GM18499 (cell line): ENCODE results near the gene RFX1.
"Not testable (repeated sequence)": the region's sequence is repeated elsewhere in the genome, so short reads cannot be mapped to it uniquely, and the experiment has no call there.

Experiments
- ATAC-seq: cut with Tn5 transposase; IDR thresholded peaks from one replicate; pipeline ENCODE4 v1.9.1; 2021; ENCODE audit warnings: moderate number of reproducible peaks; ENCODE audit not compliant: insufficient read depth, unreplicated experiment

RFX1 gene

DNA sequence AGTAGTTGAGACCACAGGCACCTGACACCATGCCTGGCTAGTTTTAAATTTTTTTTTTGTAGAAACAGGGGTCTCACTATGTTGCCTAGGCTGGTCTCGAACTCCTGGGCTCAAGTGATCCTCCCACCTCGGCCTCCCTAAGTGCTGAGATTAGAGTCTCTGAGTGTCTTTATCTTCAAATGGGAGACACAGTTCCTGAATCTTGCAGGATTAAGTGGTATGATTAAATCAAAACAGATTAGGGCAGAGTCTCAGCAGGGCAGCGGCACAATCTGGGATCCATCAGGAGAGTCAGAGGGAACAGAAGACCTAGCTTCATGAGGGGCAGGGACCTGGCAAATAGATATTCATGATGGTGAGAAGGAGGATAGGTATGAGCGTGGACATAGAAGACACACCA is 22.8 kb upstream of the RFX1 start:
- no peak for ATAC-seq

DNA sequence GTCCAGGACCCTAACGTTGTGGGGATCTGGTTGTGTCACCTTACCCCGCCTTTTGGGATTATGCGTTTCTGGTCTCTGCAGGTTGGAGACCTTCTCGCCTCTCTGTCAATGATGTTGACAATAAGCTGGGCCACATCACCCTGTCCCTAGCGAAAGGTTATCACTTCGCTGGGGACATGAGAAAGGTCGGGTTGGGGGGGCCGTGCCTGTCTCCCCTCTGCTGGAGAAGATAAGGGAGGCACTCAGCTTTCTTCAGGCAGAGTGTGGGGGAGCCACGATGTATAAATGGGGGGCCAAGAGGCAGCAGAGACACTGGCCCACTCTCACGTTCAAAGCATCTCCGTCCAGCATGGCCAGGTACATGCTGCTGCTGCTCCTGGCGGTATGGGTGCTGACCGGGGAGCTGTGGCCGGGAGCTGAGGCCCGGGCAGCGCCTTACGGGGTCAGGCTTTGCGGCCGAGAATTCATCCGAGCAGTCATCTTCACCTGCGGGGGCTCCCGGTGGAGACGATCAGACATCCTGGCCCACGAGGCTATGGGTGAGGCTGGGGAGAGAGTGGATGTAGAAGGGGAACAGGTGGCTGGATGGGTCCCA is 21.8 kb upstream of the RFX1 start, which contains the start of gene RLN3:
TSS of gene RLN3 (plus strand) at position 293 of the 595 bp plus-strand sequence. CDS start at position 350, 57 bp downstream.
- no peak for ATAC-seq

DNA sequence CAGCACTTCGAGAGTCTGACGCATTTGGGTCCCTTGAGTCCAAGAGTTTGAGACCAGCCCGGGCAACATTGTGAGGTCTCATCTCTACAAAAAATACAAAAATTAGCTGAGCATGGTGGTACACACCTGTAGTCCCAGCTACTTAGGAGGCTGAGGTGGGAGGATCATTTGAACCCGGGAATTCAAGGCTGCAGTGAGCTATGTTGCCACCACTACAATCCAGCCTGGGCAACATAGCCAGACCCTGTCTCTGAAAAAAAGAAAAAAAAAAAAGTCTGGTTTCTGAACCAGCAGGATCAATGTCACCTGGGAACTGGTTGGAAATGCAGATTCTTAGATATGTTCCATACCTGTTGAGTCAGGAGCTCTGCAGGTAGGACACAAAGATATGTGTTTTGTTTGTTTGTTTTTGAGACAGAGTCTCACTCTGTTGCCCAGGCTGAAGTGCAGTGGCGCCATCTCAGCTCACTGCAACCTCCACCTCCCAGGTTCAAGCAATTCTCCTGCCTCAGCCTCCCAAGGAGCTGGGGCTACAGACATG is 20.6 kb upstream of the RFX1 start:
- ATAC-seq, result not testable (repeated sequence)

DNA sequence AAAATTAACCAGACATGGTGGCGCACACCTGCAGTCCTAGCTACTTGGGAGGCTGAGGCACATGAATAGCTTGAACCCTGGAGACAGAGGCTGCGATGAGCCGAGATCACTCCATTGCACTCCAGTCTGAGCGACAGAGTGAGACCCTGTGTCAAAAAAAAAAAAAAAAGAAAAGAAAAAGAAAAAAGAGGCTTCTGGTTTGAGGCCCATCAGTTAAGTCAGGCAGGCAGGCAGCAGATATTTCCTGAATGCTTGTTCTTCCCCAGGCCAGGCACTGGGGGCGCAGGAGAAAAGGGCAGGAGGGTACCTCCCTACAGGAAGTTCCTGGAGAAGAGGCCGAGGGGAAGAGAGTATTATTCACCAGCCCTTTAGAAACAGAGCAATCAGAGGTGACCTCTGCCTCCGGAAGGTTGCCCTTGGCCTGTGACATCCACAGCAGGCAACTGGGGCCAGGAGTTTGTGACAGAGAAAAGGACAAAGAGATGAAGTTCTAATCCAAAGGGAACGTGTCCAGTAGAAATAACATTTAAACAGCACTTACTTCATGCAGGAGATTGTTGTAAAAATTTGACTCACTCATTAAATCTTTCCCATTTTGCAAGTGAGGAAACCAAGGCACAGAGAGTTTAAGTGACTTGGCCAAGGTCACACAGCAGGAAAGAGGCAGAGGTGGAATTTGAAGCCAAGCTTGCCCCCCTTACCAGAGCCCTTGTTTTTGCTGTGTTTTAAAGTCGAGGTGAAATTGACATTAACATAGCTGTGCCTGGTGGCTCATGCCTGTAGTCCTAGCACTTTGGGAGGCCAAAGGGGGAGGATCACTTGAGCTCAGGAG is 17.5 kb upstream of the RFX1 start:
- no peak for ATAC-seq

DNA sequence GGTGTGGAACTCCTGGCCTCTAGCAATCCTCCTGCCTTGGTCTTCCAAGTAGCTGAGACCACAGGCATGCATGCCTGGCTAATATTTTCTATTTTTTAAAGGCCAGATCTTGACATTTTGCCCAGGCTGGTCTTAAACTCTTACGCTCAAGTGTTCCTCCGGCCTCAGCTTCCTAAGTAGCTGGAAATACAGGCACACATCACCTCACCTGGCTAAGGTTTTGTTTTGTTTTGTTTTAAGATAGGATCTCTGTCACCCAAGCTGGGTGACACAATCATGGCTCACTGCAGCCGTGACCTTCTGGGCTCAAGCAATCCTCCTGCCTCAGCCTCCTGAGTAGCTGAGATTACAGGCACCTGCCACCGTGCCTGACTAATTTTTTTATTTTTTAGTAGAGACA is 16.3 kb upstream of the RFX1 start:
- ATAC-seq, result no peak

DNA sequence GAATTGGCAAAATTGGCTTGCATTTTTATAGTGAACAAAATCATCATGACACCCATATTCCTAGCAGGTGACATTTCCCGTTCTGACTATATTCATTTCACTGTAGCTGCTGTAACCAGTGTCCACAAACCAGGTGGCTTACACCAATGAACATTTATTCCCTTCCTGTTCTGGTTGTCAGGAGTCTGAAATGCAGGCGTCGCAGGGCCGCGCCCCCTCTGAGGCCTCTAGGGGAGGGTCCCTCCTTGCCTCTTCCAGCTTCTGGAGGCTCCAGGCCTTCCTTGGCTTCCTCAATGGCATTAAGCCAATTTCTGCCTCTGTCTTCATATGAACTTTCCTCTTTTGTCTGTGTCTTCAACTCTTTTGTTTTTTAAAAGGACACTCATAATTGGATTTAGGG is 15.4 kb upstream of the RFX1 start:
- ATAC-seq, result no peak

DNA sequence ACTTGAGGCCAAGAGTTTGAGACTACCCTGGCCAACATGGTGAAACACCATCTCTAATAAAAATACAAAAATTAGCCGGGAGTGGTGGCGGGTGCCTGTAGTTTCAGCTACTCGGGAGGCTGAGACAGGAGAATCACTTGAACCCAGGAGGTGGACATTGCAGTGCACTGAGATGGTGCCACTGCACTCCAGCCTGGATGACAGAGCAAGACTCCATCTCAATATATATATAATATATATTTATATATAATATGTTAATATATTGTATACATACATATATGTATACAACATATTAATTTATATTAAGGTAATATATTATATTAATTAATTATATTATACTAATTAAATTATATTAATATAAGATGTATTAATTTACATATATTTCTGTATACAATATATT is 13.6 kb upstream of the RFX1 start:
- ATAC-seq, result not testable (repeated sequence)

DNA sequence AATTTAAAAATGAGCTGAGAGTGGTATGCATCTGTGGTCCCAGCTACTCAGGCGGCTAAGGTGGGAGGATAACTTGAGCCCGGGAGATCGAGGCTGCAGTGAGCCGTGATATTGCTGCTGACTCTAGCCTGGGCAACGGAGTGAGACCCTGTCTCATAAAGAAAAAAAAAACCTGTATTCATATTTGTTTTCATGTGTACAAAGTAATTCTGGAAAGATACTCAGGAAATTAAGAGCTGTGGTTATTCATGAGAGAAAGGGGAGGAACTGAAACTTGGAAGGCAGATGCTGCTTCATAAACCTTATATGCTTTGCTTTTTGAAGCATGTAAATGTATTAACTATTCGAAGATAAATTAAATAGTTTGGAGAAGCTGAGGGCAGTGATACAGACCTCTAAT is 13.0 kb upstream of the RFX1 start:
- no peak for ATAC-seq

DNA sequence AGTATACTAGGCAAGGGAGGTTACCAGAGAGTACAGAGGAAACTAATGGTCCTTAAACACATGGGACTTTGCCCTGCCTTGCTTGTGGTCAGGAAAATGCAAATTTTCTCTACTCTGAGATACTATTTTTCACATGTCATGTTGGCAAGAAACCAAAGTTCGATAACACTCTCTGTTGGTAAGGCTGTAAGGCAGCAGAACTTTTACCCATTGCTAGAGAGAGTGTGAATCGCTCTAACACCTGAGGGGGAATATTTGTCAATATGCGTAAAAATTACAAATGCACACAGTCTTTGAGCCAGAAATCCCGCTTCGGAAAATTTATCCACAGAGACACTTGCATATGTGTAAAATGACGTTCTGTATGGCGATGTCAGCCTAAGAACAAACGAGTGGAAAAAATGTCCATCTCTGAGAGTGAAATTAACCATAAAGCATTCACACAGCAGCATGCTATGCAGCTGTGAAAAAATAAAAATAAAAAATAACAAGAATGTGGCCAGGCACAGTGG is 9.5 kb upstream of the RFX1 start:
- ATAC-seq, result no peak

DNA sequence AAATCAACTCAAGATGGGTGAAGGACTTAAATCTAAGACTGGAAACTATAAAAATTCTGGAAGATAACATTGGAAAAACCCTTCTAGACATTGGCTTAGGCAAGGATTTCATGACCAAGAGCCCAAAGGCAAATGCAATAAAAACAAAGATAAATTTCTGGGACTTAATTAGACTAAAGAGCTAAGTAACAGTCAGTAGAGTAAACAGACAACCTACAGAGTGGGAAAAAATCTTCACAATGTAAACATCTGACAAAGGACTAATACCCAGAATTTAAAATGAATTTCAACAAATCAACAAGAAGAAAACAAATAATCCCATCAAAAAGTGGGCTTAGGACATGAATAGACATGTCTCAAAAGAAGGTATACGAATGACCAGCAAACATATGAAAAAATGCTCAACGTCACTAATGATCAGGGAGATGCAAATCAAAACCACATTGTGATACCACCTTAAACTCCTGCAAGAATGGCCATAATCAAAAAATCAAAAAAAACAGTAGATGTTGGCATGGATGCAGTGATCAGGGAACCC is 6.3 kb upstream of the RFX1 start:
- ATAC-seq, result no peak

DNA sequence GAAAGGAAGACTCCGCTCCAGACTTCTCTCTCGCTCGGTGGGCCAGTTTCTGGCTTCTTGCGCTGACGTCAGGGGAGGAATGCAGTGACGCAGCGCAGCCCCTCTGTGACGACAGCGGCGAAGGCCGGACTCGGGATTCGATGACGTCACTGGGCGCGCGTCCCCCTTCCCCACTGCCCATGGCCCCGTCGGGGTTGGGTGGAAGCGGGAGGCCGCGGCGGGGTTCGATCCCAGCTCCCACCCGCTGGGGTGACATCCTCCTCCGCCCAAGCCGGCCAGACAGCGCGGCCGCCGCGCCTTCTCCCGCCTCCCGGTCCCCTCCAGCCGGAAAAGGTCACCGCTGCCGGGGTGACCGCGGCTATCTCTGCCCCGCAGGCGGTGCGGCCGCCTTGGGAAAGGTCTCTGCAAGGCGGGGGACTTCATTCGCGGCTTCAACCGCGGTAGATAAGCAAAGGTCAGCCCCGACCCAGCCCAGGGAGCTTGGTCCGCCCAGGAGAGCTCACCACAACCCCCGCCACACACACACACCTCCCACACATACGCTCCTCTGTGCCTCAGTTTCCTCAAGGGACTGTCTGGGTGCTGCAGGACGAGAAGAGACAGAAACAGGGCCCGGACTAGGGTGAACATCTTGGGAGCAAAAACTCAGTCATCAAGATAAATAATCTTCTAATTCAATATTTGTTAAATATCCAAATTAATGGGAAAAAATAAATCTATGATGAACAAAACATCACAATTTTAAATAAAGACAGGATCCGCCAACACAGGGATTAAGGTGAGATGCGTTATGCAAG is 844 bp upstream of the RFX1 start:
- peak; percentile 31 for ATAC-seq

DNA sequence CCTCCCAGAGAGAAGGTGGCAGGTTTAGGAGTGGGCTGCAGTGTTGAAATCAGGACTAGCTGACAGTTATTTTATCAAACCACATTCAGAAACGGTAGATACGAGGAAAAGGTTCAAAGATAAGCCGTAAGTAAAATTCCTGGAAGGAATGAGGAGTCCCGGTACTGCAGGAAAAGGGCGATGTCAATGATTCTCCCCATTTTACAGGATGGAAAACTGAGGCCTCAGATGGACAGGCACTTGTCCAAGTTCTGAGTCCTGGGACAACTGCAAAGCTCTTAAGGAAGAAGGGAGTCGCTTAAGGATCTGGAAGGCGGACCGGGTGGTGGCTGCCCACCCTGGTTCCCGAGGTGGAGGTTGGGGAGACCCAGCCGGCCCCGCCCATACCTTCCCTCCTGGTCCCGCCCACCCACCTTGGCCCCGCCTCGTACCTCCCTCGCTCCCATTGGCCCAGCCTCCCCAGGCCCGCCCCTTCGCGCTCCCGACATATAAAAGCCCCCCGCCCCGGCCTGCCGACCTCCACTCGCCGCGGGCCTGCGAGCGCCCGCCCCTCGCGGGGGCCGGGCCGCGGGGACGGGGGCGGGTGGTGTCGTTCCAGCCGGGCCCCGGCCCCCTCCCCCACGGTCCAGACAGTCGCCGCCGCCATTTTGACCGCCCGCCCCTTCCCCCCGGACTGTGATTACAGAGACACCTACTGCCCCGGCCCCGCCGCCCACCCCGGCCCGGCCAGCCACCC is 603 bp downstream of the RFX1 start:
- ATAC-seq, result no peak

DNA sequence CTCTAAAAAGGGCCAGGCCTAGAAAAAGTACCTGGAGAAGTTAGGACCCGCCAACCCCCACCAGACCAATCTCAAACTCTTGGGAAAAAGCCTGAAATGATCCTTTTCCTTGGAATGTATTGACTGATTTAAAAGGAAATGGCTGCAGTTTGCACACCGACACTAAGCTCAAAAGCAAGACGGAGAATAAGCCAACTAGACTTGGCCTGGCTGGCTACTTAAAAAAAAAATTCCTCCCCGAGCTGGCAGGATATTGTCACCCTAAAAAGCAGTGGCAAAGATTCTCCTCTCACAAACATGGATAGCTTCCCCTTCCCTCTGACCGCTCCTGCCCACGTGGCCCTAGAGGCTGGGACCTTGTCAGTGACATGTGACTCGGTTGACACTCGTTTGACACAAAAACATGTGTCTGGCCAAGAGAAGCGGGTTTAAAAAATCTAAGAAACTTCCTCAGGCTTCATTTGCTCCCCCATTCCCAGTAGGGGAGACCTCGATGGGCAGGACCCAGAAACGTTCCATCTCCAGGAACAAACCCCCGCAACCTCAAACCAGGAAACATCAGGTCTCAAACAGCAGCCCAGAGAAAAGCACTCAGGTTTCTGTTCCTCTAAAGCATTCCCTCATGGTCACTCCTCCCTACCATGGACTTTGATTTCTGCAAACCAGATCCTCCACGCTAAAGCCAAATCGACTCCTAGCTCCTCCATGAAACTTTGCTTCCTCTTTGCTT is 1.3 kb downstream of the RFX1 start:
- no peak for ATAC-seq

DNA sequence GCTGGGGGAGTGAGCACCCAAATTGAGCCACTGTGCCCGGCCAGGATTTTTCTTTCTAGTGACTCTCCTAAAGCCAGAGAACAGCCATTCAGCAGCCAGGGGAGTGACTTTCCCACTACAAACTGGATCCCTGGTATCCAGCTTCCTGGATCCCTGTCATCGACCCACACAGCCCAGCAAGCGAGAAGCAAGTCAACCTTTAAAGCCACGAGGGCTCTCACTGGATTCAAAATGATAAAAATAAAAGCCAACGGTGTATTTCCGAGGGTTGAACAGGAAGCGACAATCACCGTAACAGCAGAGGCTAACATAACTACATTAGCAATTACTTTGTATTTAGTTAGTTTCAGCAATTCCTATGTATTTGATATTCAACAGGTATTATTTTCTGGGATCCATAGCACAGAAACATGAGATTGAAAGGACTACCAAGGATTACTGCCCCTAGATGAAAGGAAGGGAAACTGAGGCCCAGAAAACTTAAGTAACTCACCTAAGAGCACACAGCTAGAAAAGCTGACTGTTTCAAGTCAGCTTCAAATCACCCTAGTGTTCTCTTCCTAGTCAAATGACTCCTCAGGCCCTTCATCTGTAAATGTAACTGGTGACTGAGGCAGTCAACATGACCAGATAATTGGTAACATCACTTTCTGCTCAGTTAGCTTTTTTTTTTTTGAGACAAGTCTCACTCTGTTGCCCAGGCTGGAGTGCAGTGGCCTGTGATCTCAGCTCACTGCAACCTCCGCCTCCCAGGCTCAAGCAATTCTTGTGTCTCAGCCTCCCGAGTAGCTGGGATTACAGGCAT is 2.7 kb downstream of the RFX1 start:
- no peak for ATAC-seq

DNA sequence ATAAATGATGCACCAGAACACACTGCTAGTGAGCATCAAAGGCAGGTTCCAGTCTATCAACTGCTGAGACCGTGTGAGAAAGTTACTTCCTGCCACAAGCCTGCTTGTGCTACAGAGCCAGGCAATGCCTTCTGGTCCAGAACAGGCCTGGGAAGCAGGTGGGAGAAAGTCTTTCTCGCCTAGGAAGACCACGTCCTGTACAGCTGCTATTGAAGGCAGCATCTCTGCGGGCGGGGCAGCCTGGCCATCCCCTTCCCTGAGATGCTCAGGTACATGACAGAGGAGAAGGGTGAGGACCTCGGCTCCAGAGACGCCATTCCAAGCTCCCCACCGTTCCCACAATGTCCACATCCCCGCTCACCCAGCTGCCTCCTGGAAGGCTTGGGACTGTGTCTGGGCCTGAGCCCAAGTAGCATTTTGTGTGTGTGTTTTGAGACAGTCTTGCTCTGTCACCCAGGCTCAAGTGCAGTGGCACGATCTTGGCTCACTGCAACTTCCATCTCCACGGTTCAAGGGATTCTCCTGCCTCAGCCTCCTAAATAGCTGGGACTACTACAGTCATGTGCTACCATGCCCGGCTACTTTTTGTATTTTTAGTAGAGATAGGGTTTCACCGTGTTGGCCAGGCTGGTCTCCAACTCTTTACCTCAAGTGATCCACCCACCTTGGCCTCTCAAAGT is 3.4 kb downstream of the RFX1 start:
- no peak for ATAC-seq

DNA sequence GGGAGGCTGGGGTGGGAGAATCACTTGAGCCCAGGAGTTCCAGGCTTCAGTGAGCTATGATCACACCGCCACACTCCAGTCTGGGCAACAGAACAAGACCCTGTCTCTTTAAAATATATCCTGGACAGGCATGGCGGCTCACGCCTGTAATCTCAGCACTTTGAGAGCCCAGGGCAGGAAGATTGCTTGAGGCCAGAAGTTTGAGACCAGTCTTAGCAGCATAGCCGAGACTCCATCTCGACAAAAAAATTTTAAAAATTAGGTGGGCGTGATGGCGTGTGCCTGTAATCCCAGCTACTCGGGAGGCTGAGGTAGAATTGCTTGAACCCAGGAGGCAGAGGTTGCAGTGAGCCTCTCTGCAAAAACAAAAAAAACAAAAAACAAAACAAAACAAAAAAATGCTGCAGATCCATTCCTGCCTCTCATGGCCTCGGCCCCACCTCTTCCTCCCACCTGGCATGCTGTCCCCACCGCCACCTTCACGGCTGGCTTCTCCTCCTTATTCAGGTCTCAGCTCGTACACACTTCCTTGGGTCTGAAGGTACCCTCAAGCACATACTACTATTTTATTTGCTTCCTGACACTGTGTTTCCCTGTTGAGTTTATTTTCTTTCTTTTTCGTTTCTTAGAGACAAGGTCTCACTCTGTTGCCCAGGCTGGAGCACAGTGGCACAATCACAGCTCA is 5.3 kb downstream of the RFX1 start:
- ATAC-seq, result no peak

DNA sequence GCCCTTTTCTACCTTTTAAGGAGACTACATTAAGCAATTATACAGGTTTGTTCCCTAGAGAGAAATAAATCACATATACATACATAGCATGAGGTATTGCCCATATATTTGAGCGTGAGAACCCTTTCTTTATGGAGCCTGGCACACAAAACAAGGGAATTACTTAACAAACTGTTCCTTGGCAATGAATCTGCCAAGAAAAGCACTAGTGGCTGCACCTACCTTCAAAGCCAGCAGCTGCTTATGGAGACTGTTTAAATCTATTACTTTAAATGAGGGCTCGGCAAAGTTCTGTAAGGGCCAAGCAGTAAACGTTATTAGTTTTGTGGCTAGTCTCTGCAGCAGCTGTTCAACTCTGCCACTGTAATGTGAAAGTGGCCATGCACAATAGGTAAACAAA is 7.0 kb downstream of the RFX1 start:
- no peak for ATAC-seq
